Renal pelvis (tissue), 4 donors: ENCODE measurements around the gene SLC22A14. TPM values are rescaled to one million over a fixed set of nuclear protein-coding genes. Genes with fewer than 3 reads are reported as not detected.
"Not testable (repeated sequence)": the region's sequence is repeated elsewhere in the genome, so short reads cannot be mapped to it uniquely, and the experiment has no call there.

ENCODE experiments used
- DNase-seq: peaks from one replicate; pipeline ENCODE4 v3.0.0-alpha.2; 2013
- polyA plus RNA-seq, 3 donors: library from polyadenylated mRNA; unstranded; fragments of 120-200 nt; gene quantifications; one replicate each; pipeline ENCODE4 v1.2.1, GENCODE V29; 2013; ENCODE audit not compliant: insufficient read length in 3 of 3

Gene SLC22A14
- polyA plus RNA-seq, 3 donors, result 0.36 to 1.1 (median 0.90) TPM

DNA sequence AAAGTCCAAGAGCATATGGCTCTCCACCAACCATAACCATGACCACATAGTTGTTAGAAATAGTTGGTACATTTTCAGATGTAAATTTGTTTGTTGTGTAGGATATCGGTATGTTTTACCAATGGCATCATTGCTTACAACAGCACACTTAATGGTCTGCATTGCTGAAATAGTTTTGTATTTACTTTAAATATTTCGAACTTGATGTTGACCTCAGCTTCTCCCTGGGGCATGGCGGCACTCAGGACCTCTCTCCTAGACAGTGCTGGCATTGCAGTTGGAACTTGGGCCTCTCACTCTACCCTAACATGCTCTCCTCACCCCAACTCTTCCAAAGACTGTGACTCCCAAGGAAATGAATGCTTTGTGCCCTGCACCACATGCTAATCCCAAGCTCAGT is 11.5 kb upstream of the SLC22A14 start:
- DNase-seq, result no peak

GRCh38 chr3:38271553-38271952 is 10.5 kb upstream of the SLC22A14 start:
- DNase-seq, result no peak

GRCh38 chr3:38274864-38275649 is 7.0 kb upstream of the SLC22A14 start:
- no peak for DNase-seq

DNA sequence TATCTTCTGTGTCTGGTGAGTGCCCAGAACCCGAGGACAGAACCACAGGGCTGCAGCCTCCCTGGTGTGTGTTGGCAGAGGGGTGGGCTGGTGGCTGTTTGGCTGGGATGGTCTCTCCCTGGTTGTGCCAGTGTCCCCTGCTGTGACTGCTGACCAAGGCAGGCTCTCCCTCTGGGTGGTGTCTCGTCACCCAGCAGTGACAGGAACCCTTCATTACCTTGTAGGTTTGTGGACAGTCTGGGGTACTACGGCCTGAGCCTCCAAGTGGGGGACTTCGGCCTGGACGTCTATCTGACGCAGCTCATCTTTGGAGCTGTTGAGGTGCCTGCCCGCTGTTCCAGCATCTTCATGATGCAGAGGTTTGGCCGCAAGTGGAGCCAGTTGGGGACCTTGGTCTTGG is 6.4 kb upstream of the SLC22A14 start:
- DNase-seq, result no peak

- DNase-seq, result no peak
Observed at GRCh38 chr3:38276081-38276916, 5.8 kb upstream of the SLC22A14 start.

DNA sequence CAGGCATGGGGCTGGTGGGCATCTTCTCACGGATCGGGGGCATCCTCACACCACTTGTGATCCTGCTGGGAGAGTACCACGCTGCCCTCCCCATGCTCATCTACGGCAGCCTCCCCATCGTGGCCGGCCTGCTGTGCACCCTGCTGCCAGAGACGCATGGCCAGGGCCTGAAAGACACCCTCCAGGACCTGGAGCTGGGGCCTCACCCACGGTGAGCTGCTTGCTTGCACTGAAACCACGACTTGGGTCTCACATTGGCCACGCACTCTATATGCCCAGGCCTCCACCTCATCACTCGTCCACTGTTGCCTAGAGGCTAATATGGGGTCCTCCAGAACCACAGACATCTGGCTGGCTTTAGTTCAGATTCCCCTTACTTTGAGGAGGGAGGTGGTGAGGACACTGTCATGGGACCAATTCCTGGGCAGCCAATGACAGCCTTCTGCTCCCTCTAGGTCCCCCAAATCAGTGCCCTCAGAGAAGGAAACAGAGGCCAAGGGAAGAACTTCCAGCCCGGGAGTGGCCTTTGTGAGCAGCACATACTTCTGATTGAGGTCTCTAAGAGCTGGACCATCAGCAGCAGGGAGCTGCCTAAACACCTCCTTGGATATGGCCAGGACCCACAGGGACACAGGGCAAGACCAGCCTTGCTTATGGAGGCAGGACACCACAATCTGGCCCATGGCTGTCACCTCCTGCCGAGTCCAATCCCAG is 5.0 kb upstream of the SLC22A14 start:
- DNase-seq, result no peak

DNA sequence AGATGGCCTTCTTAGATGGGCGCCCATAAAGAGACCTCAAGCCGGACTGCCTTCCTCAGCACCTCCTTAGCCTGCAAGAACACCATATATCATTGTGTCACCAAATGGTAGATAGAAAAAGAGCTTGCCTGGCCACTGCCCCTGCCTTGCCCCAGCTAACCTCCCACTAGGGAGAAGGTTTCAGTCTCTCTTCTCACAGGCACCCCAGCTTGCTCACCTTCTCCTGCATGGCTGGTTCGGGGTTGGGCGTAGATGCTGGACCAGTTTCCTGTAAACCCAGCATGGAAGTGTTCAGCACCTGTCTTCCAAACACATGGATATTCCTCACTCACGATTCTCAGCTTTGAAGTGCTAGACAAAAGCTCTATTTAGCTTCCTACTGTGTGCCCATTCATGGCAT is 3.3 kb upstream of the SLC22A14 start:
- no peak for DNase-seq

- DNase-seq, result no peak
Observed at GRCh38 chr3:38283810-38284755, 2.0 kb downstream of the SLC22A14 start.

DNA sequence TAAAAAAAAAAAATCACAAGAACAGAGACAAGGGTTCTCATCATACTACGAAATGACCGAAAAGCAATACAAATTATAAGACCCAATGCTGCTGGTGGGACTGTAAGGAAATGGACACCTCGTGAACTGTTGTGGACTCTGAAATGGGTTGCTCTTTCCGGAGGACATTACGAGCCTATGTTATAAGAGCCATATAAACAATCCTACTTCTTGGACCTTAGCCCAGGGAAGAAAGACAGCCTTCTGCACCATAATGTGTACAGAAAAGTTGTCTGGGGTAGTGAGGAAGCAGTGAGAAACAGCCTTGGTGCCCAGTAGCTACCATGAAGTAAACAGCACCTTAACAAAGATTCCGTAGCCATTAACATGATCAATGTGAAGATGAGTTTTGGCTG is 2.7 kb downstream of the SLC22A14 start:
- DNase-seq, result no peak

DNA sequence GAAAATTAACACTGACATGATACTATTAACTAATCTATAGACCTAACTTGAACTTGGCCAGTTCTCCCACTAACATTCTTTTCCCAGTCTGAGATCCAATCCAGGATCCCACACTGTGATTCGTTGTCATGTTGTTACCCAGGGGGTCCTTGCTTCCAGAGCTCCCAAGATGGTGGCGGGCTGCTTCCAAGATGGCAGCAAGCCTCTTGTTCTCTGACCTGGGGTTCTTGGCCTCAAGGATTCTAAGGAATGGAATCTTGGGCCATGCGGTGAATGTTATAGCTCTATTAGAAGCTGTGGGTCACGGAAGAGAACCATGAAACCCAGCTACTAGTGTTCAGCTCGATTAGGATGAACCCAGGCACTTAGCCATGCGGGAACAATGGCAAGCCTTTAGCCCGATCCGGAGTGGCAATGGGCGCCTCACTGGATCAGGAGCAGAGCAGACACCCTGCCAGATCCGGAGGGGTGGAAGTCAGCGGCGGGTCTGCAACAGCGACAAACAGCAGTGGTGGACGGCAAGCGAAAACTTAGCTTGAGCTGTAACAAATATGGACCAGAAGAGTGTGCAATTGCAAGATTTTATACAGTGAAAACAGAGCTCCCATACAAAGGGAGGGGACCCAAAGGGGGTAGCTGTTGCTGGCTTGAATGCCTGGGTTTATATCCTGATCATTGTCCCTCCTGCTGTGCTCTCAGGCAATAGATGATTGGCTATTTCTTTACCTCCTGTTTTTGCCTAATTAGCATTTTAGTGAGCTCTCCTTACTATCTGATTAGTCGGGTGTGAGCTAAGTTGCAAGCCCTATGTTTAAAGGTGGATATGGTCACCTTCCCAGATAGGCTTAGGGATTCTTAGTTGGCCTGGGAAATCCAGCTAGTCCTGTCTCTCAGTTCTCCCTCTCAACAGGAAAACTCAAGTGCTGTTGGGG is 7.5 kb downstream of the SLC22A14 start:
- DNase-seq, result not testable (repeated sequence)

DNA sequence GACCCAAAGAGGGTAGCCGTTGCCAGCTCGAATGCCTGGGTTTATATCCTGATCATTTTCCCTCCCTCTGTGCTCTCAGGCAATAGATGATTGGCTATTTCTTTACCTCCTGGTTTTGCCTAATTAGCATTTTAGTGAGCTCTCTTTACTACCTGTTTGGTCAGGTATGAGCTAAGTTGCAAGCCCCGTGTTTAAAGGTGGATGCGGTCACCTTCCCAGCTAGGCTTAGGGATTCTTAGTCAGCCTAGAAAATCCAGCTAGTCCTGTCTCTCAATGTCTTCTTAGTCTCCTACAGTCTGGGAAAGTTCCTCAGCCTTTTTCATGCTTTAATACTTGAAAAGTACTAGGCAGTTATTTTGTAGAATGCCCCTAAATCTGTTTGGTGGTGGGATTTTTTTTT is 15.0 kb downstream of the SLC22A14 start:
- not testable (repeated sequence) for DNase-seq

DNA sequence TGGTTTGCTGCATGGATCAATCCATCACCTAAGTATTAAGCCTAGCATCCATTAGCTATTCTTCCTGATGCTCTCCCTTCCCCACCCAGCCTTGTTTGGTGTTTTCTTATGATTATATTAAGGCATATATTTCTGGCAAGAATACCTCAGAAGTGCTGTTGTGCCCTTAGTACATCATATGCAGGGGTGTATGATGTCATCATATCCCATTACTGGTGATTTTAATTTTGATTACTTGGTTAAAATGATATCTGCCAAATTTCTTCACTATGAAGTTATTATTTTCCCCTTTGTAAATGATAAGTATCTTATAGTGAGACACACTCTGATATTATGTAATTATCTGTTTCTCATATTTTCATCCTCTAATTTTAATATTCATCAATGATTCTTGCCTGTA is 15.4 kb downstream of the SLC22A14 start:
- DNase-seq, result no peak

- DNase-seq, result no peak
Observed at GRCh38 chr3:38297947-38298711, 16.0 kb downstream of the SLC22A14 start.

DNA sequence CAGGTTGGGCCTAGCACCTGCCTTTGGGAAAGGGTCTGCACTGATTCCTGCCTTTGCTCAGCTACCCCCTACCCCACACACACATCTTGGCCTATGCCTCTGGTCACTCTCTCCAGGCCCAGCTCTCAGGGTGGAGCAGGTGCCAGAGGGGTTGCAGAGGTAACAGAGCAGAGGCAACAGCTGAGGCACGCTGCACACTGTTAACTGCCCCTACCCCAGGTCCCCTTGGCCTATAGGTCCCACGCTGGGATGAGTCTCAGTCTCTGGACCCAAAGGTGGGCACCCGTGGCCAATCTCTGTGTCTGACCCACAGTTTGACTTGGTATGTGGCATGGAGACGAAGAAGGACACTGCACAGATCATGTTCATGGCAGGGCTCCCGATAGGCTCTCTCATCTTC is 24.8 kb downstream of the SLC22A14 start:
- DNase-seq, result no peak

DNA sequence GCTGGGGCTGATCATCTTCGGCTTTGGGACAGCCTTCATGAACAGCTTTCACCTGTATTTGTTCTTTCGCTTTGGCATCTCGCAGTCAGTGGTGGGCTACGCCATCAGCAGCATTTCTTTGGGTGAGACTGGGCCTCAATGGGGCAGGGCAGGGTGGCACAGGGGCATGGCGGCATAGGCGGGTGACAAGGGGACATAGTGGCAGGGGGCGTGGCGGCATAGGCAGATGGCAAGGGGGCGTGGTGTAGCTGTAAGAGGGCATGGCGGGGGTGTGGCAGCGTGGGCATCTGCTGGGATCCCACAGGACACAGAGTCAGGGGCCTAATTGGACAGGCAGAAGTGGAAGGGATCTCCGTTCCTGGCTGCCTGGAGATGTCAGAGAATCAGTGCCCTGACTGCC is 25.5 kb downstream of the SLC22A14 start:
- no peak for DNase-seq

- no peak for DNase-seq
Observed at GRCh38 chr3:38308456-38308855, 26.4 kb downstream of the SLC22A14 start.

DNA sequence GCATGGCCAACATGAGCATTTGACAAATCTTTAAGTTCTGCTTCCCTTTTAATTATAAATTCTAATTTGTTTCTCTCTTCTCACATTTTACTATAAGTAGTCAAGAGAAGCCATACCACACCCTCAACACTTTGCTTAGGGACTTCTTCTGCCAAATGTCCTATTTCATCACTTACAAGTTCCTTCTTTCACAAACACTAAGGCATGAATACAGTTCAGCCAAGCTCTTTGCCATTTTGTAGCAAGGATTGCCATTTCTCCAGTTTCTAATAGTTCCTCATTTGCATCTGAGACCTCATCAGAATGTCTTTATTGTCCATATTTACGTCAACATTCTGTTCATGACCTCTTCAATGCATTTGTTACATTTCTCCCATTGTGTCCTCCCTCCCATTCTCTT is 29.4 kb downstream of the SLC22A14 start:
- no peak for DNase-seq

DNA sequence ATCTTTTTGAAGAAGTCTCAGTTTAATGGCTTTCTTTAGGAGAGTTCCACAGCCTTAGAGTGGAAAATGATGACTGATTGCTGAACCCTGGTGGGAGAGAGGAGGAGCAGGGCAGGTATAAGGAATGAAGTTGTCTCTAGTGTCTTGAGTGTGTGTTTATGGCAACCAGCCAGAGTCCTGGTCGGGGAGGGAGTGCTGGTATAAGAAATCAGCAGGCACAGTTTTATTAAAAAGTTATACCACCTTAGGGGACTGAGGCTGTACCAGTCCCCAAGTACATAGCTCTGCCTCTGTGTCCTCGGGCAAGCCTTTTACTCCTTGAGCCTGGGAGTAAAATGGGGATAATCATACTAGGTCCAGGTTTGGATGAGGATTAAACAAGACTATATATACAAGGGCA is 29.8 kb downstream of the SLC22A14 start:
- DNase-seq, result no peak

GRCh38 chr3:38312356-38312755 is 30.3 kb downstream of the SLC22A14 start:
- DNase-seq, result no peak
